Mucosa of descending colon (tissue), 3 donors: Measurements from ENCODE around the gene SPATA16. TPM values are rescaled to one million over a fixed set of nuclear protein-coding genes. Genes with fewer than 3 reads are reported as not detected.

Experiments used
- ATAC-seq: fragments of 200-7000 bp; cut with Tn5 transposase; one replicate; pipeline ENCODE4 v1.9.1; 2020; ENCODE audit warnings: mild to moderate bottlenecking, moderate library complexity
- DNase-seq, 3 donors: peaks; one replicate each; pipeline ENCODE4 v3.0.0-alpha.2; 2020
- H3K36me3 ChIP-seq: fragments of 200-600 bp; one replicate; pipeline ENCODE4 v1.8.0; 2021; ENCODE audit warnings: low read depth, mild to moderate bottlenecking
- H3K4me1 ChIP-seq: fragments of 200-600 bp; one replicate; pipeline ENCODE4 v1.8.0; 2021; ENCODE audit warnings: low read depth, mild to moderate bottlenecking
- H3K4me3 ChIP-seq: fragments of 200-600 bp; one replicate; pipeline ENCODE4 v1.8.0; 2021; ENCODE audit warnings: mild to moderate bottlenecking
- H3K9me3 ChIP-seq: fragments of 200-600 bp; one replicate; pipeline ENCODE4 v1.8.0; 2021; ENCODE audit warnings: mild to moderate bottlenecking
- intact Hi-C, 2 donors: fragments of 100-400 bp; cut with DNase I in 1 of 2; cut with micrococcal nuclease in 1 of 2; formaldehyde crosslinking; loops; one replicate each; pipeline versions ENCODE4 v1.11.0 to v1.11.1; 2022; cut with DNase I, micrococcal nuclease
- total RNA-seq, 3 donors: library from RNA; stranded (reverse); fragmentation: NEBNext Ultra II Directional in 2 of 3; extraction: Animal tissue kit (Norgen Biotek cat#: 25700) in 2 of 3; gene quantifications; one replicate each; pipeline versions ENCODE4 v1.2.1 to v1.2.4, GENCODE V29; 2021 to 2023
- TF ChIP-seq, protein P1 (sequence below): fragments of 200-600 bp; IDR thresholded peaks from one replicate; pipeline ENCODE4 v1.8.0; 2022; ENCODE audit warnings: antibody characterized with exemption, mild to moderate bottlenecking
- donor health status: DM: no; HTN: no; CAD: no; lungs with moderate emphysema.
- donor health status: DM: no; HTN: no; CAD: no.
- donor health status: DM: no; HTN: yes; CAD: no.

The SPATA16 gene
- total RNA-seq, 3 donors from 2014 or later = not detected

- ATAC-seq (no peak), DNase-seq (no peak)
- intact Hi-C loops = no loop called here
- TF ChIP-seq, protein P1, sequence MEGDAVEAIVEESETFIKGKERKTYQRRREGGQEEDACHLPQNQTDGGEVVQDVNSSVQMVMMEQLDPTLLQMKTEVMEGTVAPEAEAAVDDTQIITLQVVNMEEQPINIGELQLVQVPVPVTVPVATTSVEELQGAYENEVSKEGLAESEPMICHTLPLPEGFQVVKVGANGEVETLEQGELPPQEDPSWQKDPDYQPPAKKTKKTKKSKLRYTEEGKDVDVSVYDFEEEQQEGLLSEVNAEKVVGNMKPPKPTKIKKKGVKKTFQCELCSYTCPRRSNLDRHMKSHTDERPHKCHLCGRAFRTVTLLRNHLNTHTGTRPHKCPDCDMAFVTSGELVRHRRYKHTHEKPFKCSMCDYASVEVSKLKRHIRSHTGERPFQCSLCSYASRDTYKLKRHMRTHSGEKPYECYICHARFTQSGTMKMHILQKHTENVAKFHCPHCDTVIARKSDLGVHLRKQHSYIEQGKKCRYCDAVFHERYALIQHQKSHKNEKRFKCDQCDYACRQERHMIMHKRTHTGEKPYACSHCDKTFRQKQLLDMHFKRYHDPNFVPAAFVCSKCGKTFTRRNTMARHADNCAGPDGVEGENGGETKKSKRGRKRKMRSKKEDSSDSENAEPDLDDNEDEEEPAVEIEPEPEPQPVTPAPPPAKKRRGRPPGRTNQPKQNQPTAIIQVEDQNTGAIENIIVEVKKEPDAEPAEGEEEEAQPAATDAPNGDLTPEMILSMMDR = no peak
- Histone ChIP-seq H3K36me3 (no peaks in the 10 kb centered on the region), H3K4me1 (no peaks in the 10 kb centered on the region), H3K4me3 (no peak overlapping the region), H3K9me3 (no peaks in the 10 kb centered on the region)
Observed at GRCh38 chr3:173013219-173013832, 127.7 kb downstream of the SPATA16 start.

- no peak for ATAC-seq
- no peaks in the 10 kb centered on the region for H3K4me1 ChIP-seq
- intact Hi-C loops = no loop called here
- no peak for DNase-seq
- H3K36me3 ChIP-seq = no peaks in the 10 kb centered on the region
- H3K4me3 ChIP-seq = no peak overlapping the region
- H3K9me3 ChIP-seq = no peaks in the 10 kb centered on the region
- TF ChIP-seq, protein P1 = no peak
Observed at GRCh38 chr3:173009410-173009809, 131.6 kb downstream of the SPATA16 start.

GRCh38 chr3:173008978-173009377, 132.1 kb downstream of the SPATA16 start:
- no peak for DNase-seq
- Histone ChIP-seq H3K9me3 (no peaks in the 10 kb centered on the region), H3K4me3 (no peak overlapping the region), H3K4me1 (no peaks in the 10 kb centered on the region), H3K36me3 (no peaks in the 10 kb centered on the region)
- TF ChIP-seq, protein P1 = no peak
- intact Hi-C loops = no loop called here
- ATAC-seq = no peak

DNA sequence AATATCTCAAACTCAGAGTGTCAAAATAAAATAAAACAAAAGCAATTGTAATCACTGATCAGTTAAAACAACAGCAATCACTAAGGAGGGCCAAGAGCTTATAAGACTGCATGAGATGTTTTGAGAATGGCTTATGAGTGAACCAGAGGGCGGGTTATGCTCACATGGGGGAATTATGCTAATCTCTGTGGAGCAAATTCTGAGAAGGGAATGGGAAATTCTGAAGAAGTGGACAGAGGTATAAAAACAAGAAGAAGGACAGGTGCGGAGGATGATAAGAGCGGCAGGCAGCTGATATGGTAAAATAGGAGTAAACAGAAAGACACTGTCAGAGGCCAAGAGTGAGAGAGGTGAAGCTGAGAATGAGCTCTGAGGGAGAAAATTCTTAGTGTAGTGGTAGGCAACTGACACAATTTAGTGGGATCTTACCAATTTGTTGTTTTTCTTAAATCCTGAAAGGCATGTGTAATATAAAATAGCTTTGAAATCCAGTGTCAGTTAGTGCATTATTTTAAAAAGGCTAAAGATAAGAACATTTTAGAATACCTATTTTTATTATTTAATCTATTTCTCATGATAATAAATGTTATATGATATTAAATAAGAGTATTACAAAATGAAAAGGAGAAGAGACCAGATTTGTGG, 133.8 kb downstream of the SPATA16 start:
- TF ChIP-seq, protein P1 = no peak
- DNase-seq (no peak), ATAC-seq (no peak)
- Histone ChIP-seq H3K36me3 (no peaks in the 10 kb centered on the region), H3K4me3 (no peak overlapping the region), H3K9me3 (no peaks in the 10 kb centered on the region), H3K4me1 (no peaks in the 10 kb centered on the region)
- intact Hi-C loops = no loop called here

GRCh38 chr3:173006006-173006405, 135.0 kb downstream of the SPATA16 start:
- no peak for DNase-seq
- no peaks in the 10 kb centered on the region for H3K4me1 ChIP-seq
- TF ChIP-seq, protein P1 = no peak
- ATAC-seq = no peak
- intact Hi-C loops = no loop called here
- no peaks in the 10 kb centered on the region for H3K36me3 ChIP-seq
- no peak overlapping the region for H3K4me3 ChIP-seq
- H3K9me3 ChIP-seq = no peaks in the 10 kb centered on the region
